KBM-7 (cell line): ENCODE results near the gene VEGFC.

Experiments
- DNase-seq: peaks from one replicate; pipeline ENCODE4 v3.0.0-alpha.2; 2015
- in situ Hi-C: fragments of 300-500 bp; cut with MboI; formaldehyde crosslinking; loops from 2 replicates; pipeline ENCODE4 v1.14.3; 2020; ENCODE audit warnings: low sequenced_read_pairs, low pct_unique_long_range_greater_than_20kb, mixed read lengths

Gene VEGFC

DNA sequence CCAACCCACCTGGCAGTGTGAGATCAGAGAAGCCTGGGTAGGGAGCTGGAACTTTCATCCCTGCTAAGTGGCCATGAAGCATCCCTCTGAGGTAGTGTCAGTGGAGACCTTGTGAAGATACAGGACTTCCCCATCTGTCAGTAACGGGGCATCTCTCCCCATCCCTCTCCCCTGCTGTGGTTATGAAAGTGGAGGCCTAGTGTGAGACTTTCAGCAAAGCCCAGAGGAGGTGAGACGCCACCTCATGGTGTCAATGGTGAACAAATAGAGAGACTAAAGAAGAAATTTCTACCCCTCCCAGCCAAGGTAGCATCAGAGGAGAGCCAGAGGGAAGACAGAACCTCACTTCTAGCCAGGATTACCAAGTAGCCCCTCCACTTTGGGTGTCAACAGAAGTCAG, 150.2 kb downstream of the VEGFC start:
- no peak for DNase-seq
- in situ Hi-C loops: no loop called here

GRCh38 chr4:176641237-176641636, 151.5 kb downstream of the VEGFC start:
- no peak for DNase-seq
- in situ Hi-C loops: no loop called here

- no peak for DNase-seq
- in situ Hi-C loops: no loop called here
Measured at GRCh38 chr4:176638992-176639391, 153.7 kb downstream of the VEGFC start.

DNA sequence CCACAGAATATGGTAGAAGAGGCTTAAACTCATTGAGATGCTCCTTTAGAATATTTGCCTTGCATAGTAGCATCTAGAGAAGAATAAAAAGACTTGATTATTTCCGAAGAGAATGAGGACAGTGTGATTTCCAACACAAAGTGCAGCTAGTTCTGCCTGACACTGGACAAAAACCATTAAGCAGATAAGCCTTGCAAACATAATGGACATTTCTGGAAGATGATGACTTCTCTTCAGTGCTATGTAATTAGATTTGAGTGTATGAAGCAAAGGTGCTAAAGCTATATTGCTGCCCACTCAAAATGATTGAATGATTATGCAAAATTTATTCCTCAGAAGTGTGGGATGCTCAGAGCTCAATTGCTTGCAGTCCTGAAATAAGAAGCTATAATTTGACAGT, 156.4 kb downstream of the VEGFC start:
- in situ Hi-C loops: no loop called here
- DNase-seq: no peak

DNA sequence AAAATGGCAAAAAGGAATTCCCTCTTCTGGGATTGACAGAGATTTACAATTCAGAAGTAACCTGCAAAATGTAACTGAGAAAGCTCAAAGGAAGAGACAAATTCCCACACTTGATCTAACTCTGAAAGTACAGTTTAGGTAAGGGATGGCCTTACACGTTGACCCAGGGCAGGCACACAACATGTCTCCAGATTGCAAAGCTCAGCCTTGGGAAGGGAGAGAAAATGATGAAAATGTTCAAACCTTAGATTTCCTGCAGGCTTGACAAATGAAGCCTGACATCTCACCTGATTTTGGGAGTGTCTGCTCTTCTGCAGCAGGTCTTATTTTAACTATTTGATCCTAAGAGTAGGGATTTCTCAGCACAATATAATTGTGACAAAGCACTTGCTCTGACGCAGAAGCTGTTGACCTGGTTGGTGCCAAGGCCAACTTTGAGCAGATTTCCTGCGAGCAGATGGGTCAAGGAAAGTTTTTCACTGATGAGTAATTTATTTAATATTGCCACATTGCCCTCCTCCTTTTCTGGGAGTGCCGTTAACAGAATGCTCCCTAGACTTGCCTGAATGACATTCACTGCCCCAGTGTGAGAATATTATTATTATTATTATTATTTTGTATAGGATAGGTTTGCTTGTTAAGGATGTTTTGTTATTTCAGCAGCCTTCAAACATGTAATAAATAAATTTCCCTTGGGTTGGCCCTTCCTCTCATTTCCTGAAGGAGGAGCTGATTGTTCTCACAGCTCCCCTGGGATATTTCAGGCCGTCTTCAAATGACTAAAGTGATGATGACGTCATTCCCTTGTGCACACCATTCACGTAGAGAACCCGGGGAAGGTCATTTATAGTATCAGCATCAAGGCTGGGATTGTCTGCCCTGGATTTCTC, 157.1 kb downstream of the VEGFC start:
- DNase-seq: no peak
- in situ Hi-C loops: no loop called here
